Esophagus muscularis mucosa (tissue), 4 donors: ENCODE data around the gene ATRNL1. TPM values are rescaled to one million over a fixed set of nuclear protein-coding genes. Genes with fewer than 3 reads are reported as not detected.

Experiments used
- DNase-seq: peaks from one replicate; pipeline ENCODE4 v3.0.0-alpha.2; 2017; ENCODE audit errors: extremely low spot score
- H3K27ac ChIP-seq, 4 donors: fragments of 200-600 bp; sonication (generic); replicated peaks in 1 of 4; 1 replicate in 3 of 4; 2 replicates in 1 of 4; pipeline ENCODE4 v1.5.1; 2016 to 2019; ENCODE audit warnings: mild to moderate bottlenecking in 1 of 4
- H3K27me3 ChIP-seq, 4 donors: fragments of 200-600 bp; sonication (generic); one replicate each; pipeline versions ENCODE4 v1.5.1 to v1.6.0; 2016 to 2019
- H3K36me3 ChIP-seq, 4 donors: fragments of 200-600 bp; sonication (generic); one replicate each; pipeline ENCODE4 v1.5.1; 2016 to 2019
- H3K4me1 ChIP-seq, 4 donors: fragments of 200-600 bp; sonication (generic); one replicate each; pipeline ENCODE4 v1.5.1; 2016 to 2019
- H3K4me3 ChIP-seq, 4 donors: fragments of 200-600 bp; sonication (generic); 1 replicate in 2 of 4; 2 replicates in 2 of 4; pipeline ENCODE4 v1.5.1; 2016 to 2019; ENCODE audit warnings: mild to moderate bottlenecking in 4 of 4, moderate library complexity in 1 of 4
- H3K9me3 ChIP-seq, 4 donors: fragments of 200-600 bp; sonication (generic); 1 replicate in 3 of 4; 2 replicates in 1 of 4; pipeline ENCODE4 v1.5.1; 2016 to 2019
- EP300 ChIP-seq: sonication (generic); formaldehyde crosslinking; IDR thresholded peaks from one replicate; pipeline ENCODE4 v1.6.1; 2017; ENCODE audit warnings: antibody characterized with exemption
- POLR2A ChIP-seq: fragments of 450-650 bp; IDR thresholded peaks from one replicate; pipeline ENCODE4 v1.6.1; 2017; ENCODE audit warnings: antibody characterized with exemption, moderate library complexity, mild to moderate bottlenecking, low read depth
- POLR2AphosphoS5 ChIP-seq, 2 donors: sonication (generic); formaldehyde crosslinking; IDR thresholded peaks; one replicate each; pipeline ENCODE4 v1.6.1; 2017; ENCODE audit warnings: antibody characterized with exemption in 2 of 2
- WGBS: methylation state at CpG from one replicate; pipeline ENCODE4 v1.1.5; 2018; 5-methylcytosine and 5-hydroxymethylcytosine counted together
- intact Hi-C: fragments of 100-400 bp; cut with DNase I; formaldehyde crosslinking; loops from one replicate; pipeline ENCODE4 v1.15.1; 2023
- total RNA-seq, 4 donors: library from RNA; depleted of rRNA; stranded (reverse); fragments of >200 nt; gene quantifications; one replicate each; pipeline versions ENCODE4 v1.1.0 to v1.2.1, GENCODE V29; 2016
- TF ChIP-seq, protein P1 (sequence below), 3 experiments: fragments of 200-600 bp in 2 of 3; fragments of 450-650 bp in 1 of 3; sonication (generic) in 2 of 3; IDR thresholded peaks; one replicate each; pipeline ENCODE4 v1.5.1; 2017 to 2019; ENCODE audit warnings: antibody characterized with exemption in 3 of 3, mild to moderate bottlenecking in 2 of 3, moderate library complexity in 1 of 3

Gene ATRNL1
- total RNA-seq, 4 donors from 2014 or later: 5.0 to 18.0 (median 11.3) TPM

GRCh38 chr10:115711306-115711705, 618.1 kb downstream of the ATRNL1 start:
- DNase-seq: no peak
- Histone ChIP-seq H3K4me3 (no peak overlapping the region), H3K27ac (no peak overlapping the region), H3K4me1 (no peaks in the 10 kb centered on the region), H3K9me3 (no peaks in the 10 kb centered on the region), H3K36me3 (no peaks in the 10 kb centered on the region), H3K27me3 (no peaks in the 10 kb centered on the region)
- TF ChIP-seq, protein P1, sequence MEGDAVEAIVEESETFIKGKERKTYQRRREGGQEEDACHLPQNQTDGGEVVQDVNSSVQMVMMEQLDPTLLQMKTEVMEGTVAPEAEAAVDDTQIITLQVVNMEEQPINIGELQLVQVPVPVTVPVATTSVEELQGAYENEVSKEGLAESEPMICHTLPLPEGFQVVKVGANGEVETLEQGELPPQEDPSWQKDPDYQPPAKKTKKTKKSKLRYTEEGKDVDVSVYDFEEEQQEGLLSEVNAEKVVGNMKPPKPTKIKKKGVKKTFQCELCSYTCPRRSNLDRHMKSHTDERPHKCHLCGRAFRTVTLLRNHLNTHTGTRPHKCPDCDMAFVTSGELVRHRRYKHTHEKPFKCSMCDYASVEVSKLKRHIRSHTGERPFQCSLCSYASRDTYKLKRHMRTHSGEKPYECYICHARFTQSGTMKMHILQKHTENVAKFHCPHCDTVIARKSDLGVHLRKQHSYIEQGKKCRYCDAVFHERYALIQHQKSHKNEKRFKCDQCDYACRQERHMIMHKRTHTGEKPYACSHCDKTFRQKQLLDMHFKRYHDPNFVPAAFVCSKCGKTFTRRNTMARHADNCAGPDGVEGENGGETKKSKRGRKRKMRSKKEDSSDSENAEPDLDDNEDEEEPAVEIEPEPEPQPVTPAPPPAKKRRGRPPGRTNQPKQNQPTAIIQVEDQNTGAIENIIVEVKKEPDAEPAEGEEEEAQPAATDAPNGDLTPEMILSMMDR (IDR thresholded peaks at IDR 0.05): no peak
- TF ChIP-seq POLR2AphosphoS5 (IDR thresholded peaks at IDR 0.05) (no peak), EP300 (no peak), POLR2A (no peak)
- intact Hi-C loops: loop anchor here (10.0 kb wide), 1 partner anchor 573 kb away; no protein-coding TSS in a partner anchor
- 75% methylated on average over 1 of the region's 1 CpG for WGBS

GRCh38 chr10:115720121-115720520, 627.0 kb downstream of the ATRNL1 start:
- Histone ChIP-seq H3K4me3 (no peak overlapping the region), H3K9me3 (no peaks in the 10 kb centered on the region), H3K27me3 (no peaks in the 10 kb centered on the region), H3K4me1 (no peaks in the 10 kb centered on the region), H3K36me3 (no peaks in the 10 kb centered on the region), H3K27ac (no peak overlapping the region)
- 90% methylated on average over 2 of the region's 2 CpGs for WGBS
- TF ChIP-seq EP300 (no peak), POLR2A (no peak), POLR2AphosphoS5 (IDR thresholded peaks at IDR 0.05) (no peak)
- TF ChIP-seq, protein P1 (IDR thresholded peaks at IDR 0.05): no peak
- intact Hi-C loops: no loop called here
- no peak for DNase-seq

GRCh38 chr10:115727129-115727528, 634.0 kb downstream of the ATRNL1 start:
- WGBS: 69% methylated on average over 5 of the region's 5 CpGs
- DNase-seq: no peak
- intact Hi-C loops: no loop called here

DNA sequence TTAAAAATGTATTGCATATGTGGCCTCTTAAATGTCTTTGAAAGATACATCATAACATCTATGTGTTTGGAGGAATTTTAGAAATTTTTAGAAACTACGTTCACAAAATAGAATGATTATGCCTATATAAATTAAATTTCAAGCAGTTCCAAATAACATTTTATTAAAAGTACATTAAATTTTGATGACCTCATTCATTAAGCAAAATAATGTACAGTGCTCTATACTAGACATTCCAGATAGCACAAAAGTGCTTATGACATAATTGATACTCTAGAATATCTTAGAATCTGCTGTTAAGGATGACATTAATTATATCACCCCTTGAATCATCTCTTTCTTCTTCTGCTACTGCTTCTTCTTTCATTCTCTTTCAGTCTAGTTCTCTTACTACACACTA, 650.9 kb downstream of the ATRNL1 start:
- no peak for DNase-seq
- 81% methylated on average over 1 of the region's 1 CpG for WGBS
- H3K27ac ChIP-seq: no peak overlapping the region
- intact Hi-C loops: no loop called here
- TF ChIP-seq POLR2AphosphoS5 (IDR thresholded peaks at IDR 0.05): no peak
- TF ChIP-seq EP300: no peak
- TF ChIP-seq, protein P1 (IDR thresholded peaks at IDR 0.05): no peak
- TF ChIP-seq POLR2A: no peak
- no peaks in the 10 kb centered on the region for H3K36me3 ChIP-seq
- H3K4me3 ChIP-seq: no peak overlapping the region
- H3K4me1 ChIP-seq: no peaks in the 10 kb centered on the region
- no peaks in the 10 kb centered on the region for H3K27me3 ChIP-seq
- H3K9me3 ChIP-seq: no peaks in the 10 kb centered on the region

More at GRCh38 chr10:115727129-115727528, 634.0 kb downstream of the ATRNL1 start:
- Histone ChIP-seq H3K4me3 (no peak overlapping the region), H3K9me3 (no peaks in the 10 kb centered on the region), H3K4me1 (no peaks in the 10 kb centered on the region), H3K27me3 (no peaks in the 10 kb centered on the region), H3K36me3 (no peaks in the 10 kb centered on the region), H3K27ac (no peak overlapping the region)
- TF ChIP-seq POLR2A (no peak), POLR2AphosphoS5 (IDR thresholded peaks at IDR 0.05) (no peak), EP300 (no peak)
- TF ChIP-seq, protein P1 (IDR thresholded peaks at IDR 0.05): no peak

- DNase-seq: no peak
- Histone ChIP-seq H3K36me3 (no peaks in the 10 kb centered on the region), H3K27ac (no peak overlapping the region), H3K9me3 (no peaks in the 10 kb centered on the region), H3K4me1 (no peaks in the 10 kb centered on the region), H3K27me3 (no peaks in the 10 kb centered on the region), H3K4me3 (no peak overlapping the region)
- no peak for TF ChIP-seq POLR2A
- TF ChIP-seq, protein P1 (IDR thresholded peaks at IDR 0.05): no peak
- TF ChIP-seq POLR2AphosphoS5 (IDR thresholded peaks at IDR 0.05): no peak
- intact Hi-C loops: no loop called here
- WGBS: 83% methylated on average over 2 of the region's 2 CpGs
Observed at GRCh38 chr10:115745943-115746342, 652.8 kb downstream of the ATRNL1 start.
